GM10248 (cell line): Measurements from ENCODE around the gene CDC40.

Source experiments
- CTCF ChIA-PET: fragments of 300-600 bp; sonication (Branson Sonifier 250); formaldehyde crosslinking; extraction: SDS; loops from one replicate; lab custom pipeline; 2021; ENCODE audit warnings: antibody characterized with exemption; lab: Yijun Ruan, JAX
- POLR2A ChIA-PET: fragments of 350-650 bp; sonication (Branson Sonifier 250); formaldehyde crosslinking; extraction: SDS; loops from one replicate; lab custom pipeline; 2020; ENCODE audit warnings: antibody characterized with exemption; lab: Yijun Ruan, JAX
- DNase-seq: peaks from one replicate; pipeline ENCODE4 v3.0.0; 2012; ENCODE audit errors: extremely low spot score
- CTCF ChIP-seq: IDR thresholded peaks from 2 replicates; pipeline ENCODE4 v1.5.1; 2012; ENCODE audit warnings: mild to moderate bottlenecking, low read depth; ENCODE audit errors: extremely low read depth, missing control alignments, control extremely low read depth

CDC40 gene

DNA sequence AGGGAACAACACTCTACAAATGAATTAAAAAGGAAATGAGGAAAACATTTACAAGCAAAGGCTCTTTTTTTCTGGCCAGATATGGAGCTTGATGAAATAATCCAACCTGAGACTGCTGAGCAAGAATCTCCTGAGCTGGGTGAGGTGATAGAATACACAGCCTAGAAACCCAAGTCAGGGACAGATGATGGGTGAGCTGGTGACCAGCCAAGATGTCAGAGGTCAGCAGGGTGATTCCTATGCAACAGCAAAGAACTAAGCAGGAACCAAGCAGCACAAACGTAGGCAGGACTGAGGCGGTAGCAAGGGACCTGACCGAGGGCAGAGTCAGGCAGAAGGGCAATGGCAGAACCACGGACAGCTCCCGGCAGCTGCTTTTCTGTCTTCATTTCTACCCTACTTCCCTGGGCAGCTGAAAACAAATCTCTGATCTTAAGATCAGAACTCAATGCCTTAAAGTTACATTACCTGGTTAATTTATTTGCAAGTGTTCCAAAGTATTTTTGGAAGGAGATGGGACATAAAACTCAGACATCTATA is 75.1 kb downstream of the CDC40 start:
- peak; percentile 17 for DNase-seq
- CTCF ChIA-PET, result no interaction called here
- POLR2A ChIA-PET, result no interaction called here
- TF ChIP-seq CTCF, result no peak

- CTCF ChIA-PET, result no interaction called here
- DNase-seq, result no peak
- TF ChIP-seq CTCF, result no peak
- POLR2A ChIA-PET, result no interaction called here
Observed at GRCh38 chr6:110256366-110256765, 76.1 kb downstream of the CDC40 start.

GRCh38 chr6:110265273-110265672 is 85.0 kb downstream of the CDC40 start:
- no peak for TF ChIP-seq CTCF
- ChIA-PET POLR2A (no interaction called here), CTCF (no interaction called here)

GRCh38 chr6:110266996-110267395 is 86.8 kb downstream of the CDC40 start:
- ChIA-PET POLR2A (no interaction called here), CTCF (interaction anchor here (1.3 kb wide), 1 partner anchor 10 kb away, joined by 4 read pairs; no protein-coding TSS in a partner anchor)
- DNase-seq, result no peak
- TF ChIP-seq CTCF, result no peak

More at GRCh38 chr6:110265273-110265672, 85.0 kb downstream of the CDC40 start:
- DNase-seq, result peak; percentile 12

DNA sequence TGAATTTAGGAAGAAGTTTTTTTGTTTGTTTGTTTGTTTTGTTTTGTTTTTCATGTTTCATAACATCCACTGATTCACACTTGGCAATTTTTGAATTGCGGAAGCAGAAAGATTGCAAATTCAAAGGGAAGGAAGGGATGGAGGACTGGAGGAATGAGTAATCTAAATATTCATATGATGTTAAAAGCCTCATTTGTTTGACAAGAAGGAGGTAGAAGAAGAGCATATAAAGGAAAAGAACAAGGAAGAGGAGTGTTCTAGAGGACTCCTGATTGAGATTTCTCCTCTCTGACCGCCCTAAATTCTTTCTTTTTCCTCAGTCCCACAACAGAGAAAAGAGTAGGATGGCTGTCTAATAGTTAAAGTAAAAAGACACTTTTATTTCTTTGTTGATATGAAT is 89.4 kb downstream of the CDC40 start:
- ChIA-PET CTCF (no interaction called here), POLR2A (no interaction called here)
- no peak for DNase-seq
- no peak for TF ChIP-seq CTCF

GRCh38 chr6:110270165-110270564 is 89.9 kb downstream of the CDC40 start:
- CTCF ChIA-PET, result no interaction called here
- TF ChIP-seq CTCF, result no peak
- no peak for DNase-seq
- POLR2A ChIA-PET, result no interaction called here
